CD14-positive monocyte (primary cell): ENCODE data around the gene BTBD9. TPM values are rescaled to one million over a fixed set of nuclear protein-coding genes. Genes with fewer than 3 reads are reported as not detected.
A peak's percentile ranks its signal among the peaks of the same experiment; 100 is the strongest.

ENCODE experiments used
- DNase-seq, 3 donors: peaks; one replicate each; pipeline ENCODE4 v3.0.0-alpha.2; 2011 to 2022
- H2AFZ ChIP-seq: 2 replicates; pipeline ENCODE4 v1.6.0; 2012; ENCODE audit warnings: mild to moderate bottlenecking, low read depth, low read length, inconsistent platforms; ENCODE audit not compliant: insufficient read depth, poor library complexity, severe bottlenecking
- H3K27ac ChIP-seq, 2 donors: 1 replicate in 1 of 2; 2 replicates in 1 of 2; pipeline ENCODE4 v1.5.1; 2012 to 2013; ENCODE audit warnings: low read length in 2 of 2, control low read depth in 1 of 2, inconsistent platforms in 1 of 2, low read depth in 1 of 2, mild to moderate bottlenecking in 1 of 2
- H3K27me3 ChIP-seq, 2 donors: one replicate each; pipeline versions ENCODE4 v1.6.0 to v1.6.1; 2011 to 2013; ENCODE audit warnings: low read length in 2 of 2; ENCODE audit not compliant: control insufficient read depth in 2 of 2, insufficient read depth in 2 of 2
- H3K36me3 ChIP-seq, 2 donors: replicated peaks in 1 of 2; 1 replicate in 1 of 2; 2 replicates in 1 of 2; pipeline versions ENCODE4 v1.5.1 to v1.6.1; 2012 to 2013; ENCODE audit warnings: low read length in 2 of 2, control low read depth in 1 of 2, inconsistent platforms in 1 of 2, mild to moderate bottlenecking in 1 of 2; ENCODE audit not compliant: insufficient read depth in 2 of 2, control insufficient read depth in 1 of 2
- H3K4me1 ChIP-seq, 2 donors: 1 replicate in 1 of 2; 2 replicates in 1 of 2; pipeline versions ENCODE4 v1.5.1 to v1.6.1; 2012 to 2013; ENCODE audit warnings: low read length in 2 of 2, control low read depth in 1 of 2, inconsistent platforms in 1 of 2, mild to moderate bottlenecking in 1 of 2, moderate library complexity in 1 of 2; ENCODE audit not compliant: insufficient read depth in 2 of 2, control insufficient read depth in 1 of 2
- H3K4me2 ChIP-seq: replicated peaks from 2 replicates; pipeline ENCODE3; 2012; ENCODE audit warnings: low read length, moderate library complexity, mild to moderate bottlenecking; ENCODE audit not compliant: poor library complexity, severe bottlenecking; ENCODE audit errors: extremely low read depth
- H3K4me3 ChIP-seq, 3 experiments: fragments of 200-600 bp in 1 of 3; sonication (generic) in 1 of 3; replicated peaks in 1 of 3; 1 replicate in 2 of 3; 2 replicates in 1 of 3; pipeline ENCODE4 v1.5.1; 2011 to 2013; ENCODE audit warnings: low read length in 3 of 3, mild to moderate bottlenecking in 3 of 3, control low read depth in 2 of 3, low read depth in 2 of 3, inconsistent platforms in 1 of 3, moderate library complexity in 1 of 3
- H3K79me2 ChIP-seq: 2 replicates; pipeline ENCODE4 v1.6.0; 2012; ENCODE audit warnings: mild to moderate bottlenecking, control low read depth, inconsistent platforms, low read length, moderate library complexity; ENCODE audit not compliant: insufficient read depth
- H3K9ac ChIP-seq: 2 replicates; pipeline ENCODE4 v1.6.0; 2017; ENCODE audit warnings: low read length, mild to moderate bottlenecking; ENCODE audit not compliant: insufficient read depth, poor library complexity, severe bottlenecking
- H3K9me3 ChIP-seq, 2 donors: replicated peaks in 1 of 2; 1 replicate in 1 of 2; 2 replicates in 1 of 2; pipeline versions ENCODE4 v1.5.1 to v1.6.1; 2012 to 2013; ENCODE audit warnings: low read length in 2 of 2, control low read depth in 1 of 2; ENCODE audit not compliant: control insufficient read depth in 1 of 2, insufficient read depth in 1 of 2
- H4K20me1 ChIP-seq: 2 replicates; pipeline ENCODE4 v1.6.0; 2012; ENCODE audit warnings: mild to moderate bottlenecking, low read length, control low read depth, moderate library complexity; ENCODE audit not compliant: insufficient read depth
- H3K27ac Mint-ChIP-seq, 7 donors: one replicate each; pipeline ENCODE4 v1.8.0; 2020; ENCODE audit warnings: mild to moderate bottlenecking in 7 of 7, mixed read lengths in 7 of 7, moderate library complexity in 6 of 7, inconsistent platforms in 2 of 7
- H3K27me3 Mint-ChIP-seq, 3 donors: one replicate each; pipeline ENCODE4 v1.8.0; 2021 to 2022; ENCODE audit warnings: low read depth in 3 of 3, mild to moderate bottlenecking in 3 of 3, mixed read lengths in 3 of 3, moderate library complexity in 3 of 3, inconsistent platforms in 1 of 3
- H3K36me3 Mint-ChIP-seq, 2 donors: one replicate each; pipeline ENCODE4 v1.8.0; 2020; ENCODE audit warnings: mixed read lengths in 2 of 2, inconsistent platforms in 1 of 2, mild to moderate bottlenecking in 1 of 2
- H3K4me1 Mint-ChIP-seq: one replicate; pipeline ENCODE4 v1.8.0; 2020; ENCODE audit warnings: mild to moderate bottlenecking, mixed read lengths
- H3K4me3 Mint-ChIP-seq, 2 donors: one replicate each; pipeline ENCODE4 v1.8.0; 2020; ENCODE audit warnings: mild to moderate bottlenecking in 2 of 2, mixed read lengths in 2 of 2, moderate library complexity in 1 of 2
- H3K9me3 Mint-ChIP-seq, 7 donors: one replicate each; pipeline ENCODE4 v1.8.0; 2020 to 2022; ENCODE audit warnings: mixed read lengths in 7 of 7, mild to moderate bottlenecking in 6 of 7, moderate library complexity in 6 of 7, inconsistent platforms in 2 of 7
- WGBS: methylation state at CpG from one replicate; pipeline ENCODE4 v1.1.5; 2013; ENCODE audit warnings: missing lambda C conversion rate; ENCODE audit not compliant: insufficient coverage; 5-methylcytosine and 5-hydroxymethylcytosine counted together
- intact Hi-C, 2 donors: fragments of 100-400 bp; cut with micrococcal nuclease; formaldehyde crosslinking; loops; one replicate each; pipeline versions ENCODE4 v1.15.0 to v1.15.1; 2023
- polyA plus RNA-seq, 3 donors: library from polyadenylated mRNA; depleted of rRNA in 1 of 3; unstranded in 2 of 3; stranded (reverse) in 1 of 3; fragments of 300-500 nt in 2 of 3; fragments of >200 nt in 1 of 3; fragmentation: Illumina TruSeq in 2 of 3; gene quantifications; 1 replicate in 2 of 3; 2 replicates in 1 of 3; pipeline ENCODE4 v1.2.3, GENCODE V29; 2012 to 2021
- TF ChIP-seq, protein P1 (sequence below): fragments of 200-600 bp; IDR thresholded peaks from one replicate; pipeline ENCODE4 v1.8.0; 2022; ENCODE audit warnings: antibody characterized with exemption, mild to moderate bottlenecking

The BTBD9 gene
- polyA plus RNA-seq, 3 donors, result 5.2 to 7.5 (median 6.2) TPM

- Histone ChIP-seq H2AFZ (no peak overlapping the region), H3K27me3 (no peaks in the 10 kb centered on the region), H3K4me3 (no peak overlapping the region), H3K9me3 (no peaks in the 10 kb centered on the region), H3K4me1 (peaks cover 31 to 34% of the 10 kb centered on the region in 2 donors), H3K27ac (no peak overlapping the region), H4K20me1 (peaks cover 7% of the 10 kb centered on the region), H3K79me2 (no peaks in the 10 kb centered on the region), H3K36me3 (no peaks in the 10 kb centered on the region), H3K9ac (no peak overlapping the region), H3K4me2 (no peak overlapping the region)
- H3K9me3 Mint-ChIP-seq, result no peaks in the 10 kb centered on the region
- intact Hi-C loops, result no loop called here
- peaks cover 5% of the 10 kb centered on the region for H3K4me1 Mint-ChIP-seq
- DNase-seq, result no peak
- WGBS, result 83% methylated on average over 1 of the region's 1 CpG
- H3K36me3 Mint-ChIP-seq, result peaks cover 0 to 11% of the 10 kb centered on the region in 2 donors
- H3K27me3 Mint-ChIP-seq, result peaks cover 0 to 2% (median 1%) of the 10 kb centered on the region in 3 donors
- TF ChIP-seq, protein P1, sequence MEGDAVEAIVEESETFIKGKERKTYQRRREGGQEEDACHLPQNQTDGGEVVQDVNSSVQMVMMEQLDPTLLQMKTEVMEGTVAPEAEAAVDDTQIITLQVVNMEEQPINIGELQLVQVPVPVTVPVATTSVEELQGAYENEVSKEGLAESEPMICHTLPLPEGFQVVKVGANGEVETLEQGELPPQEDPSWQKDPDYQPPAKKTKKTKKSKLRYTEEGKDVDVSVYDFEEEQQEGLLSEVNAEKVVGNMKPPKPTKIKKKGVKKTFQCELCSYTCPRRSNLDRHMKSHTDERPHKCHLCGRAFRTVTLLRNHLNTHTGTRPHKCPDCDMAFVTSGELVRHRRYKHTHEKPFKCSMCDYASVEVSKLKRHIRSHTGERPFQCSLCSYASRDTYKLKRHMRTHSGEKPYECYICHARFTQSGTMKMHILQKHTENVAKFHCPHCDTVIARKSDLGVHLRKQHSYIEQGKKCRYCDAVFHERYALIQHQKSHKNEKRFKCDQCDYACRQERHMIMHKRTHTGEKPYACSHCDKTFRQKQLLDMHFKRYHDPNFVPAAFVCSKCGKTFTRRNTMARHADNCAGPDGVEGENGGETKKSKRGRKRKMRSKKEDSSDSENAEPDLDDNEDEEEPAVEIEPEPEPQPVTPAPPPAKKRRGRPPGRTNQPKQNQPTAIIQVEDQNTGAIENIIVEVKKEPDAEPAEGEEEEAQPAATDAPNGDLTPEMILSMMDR, result no peak
- H3K4me3 Mint-ChIP-seq, result no peak overlapping the region
- H3K27ac Mint-ChIP-seq, result no peak overlapping the region
These were observed 154.2 kb downstream of the BTBD9 start for GRCh38 chr6:38485488-38485887.

GRCh38 chr6:38484656-38485055, 155.1 kb downstream of the BTBD9 start:
- 100% methylated on average over 2 of the region's 3 CpGs for WGBS
- H3K27ac ChIP-seq, result peak overlapping the region in 1 of 2 donors; percentile 27

More at GRCh38 chr6:38484656-38485055, 155.1 kb downstream of the BTBD9 start:
- no peak for DNase-seq
- intact Hi-C loops, result no loop called here
- H2AFZ ChIP-seq, result no peak overlapping the region
- H3K9me3 ChIP-seq, result no peaks in the 10 kb centered on the region
- Mint-ChIP-seq H3K27ac (no peak overlapping the region), H3K27me3 (peaks cover 0 to 2% (median 1%) of the 10 kb centered on the region in 3 donors), H3K4me3 (no peak overlapping the region), H3K4me1 (peaks cover 13% of the 10 kb centered on the region), H3K36me3 (peaks cover 2 to 4% of the 10 kb centered on the region in 2 donors), H3K9me3 (no peaks in the 10 kb centered on the region)
- no peak overlapping the region for H3K9ac ChIP-seq
- H3K4me1 ChIP-seq, result peaks cover 37 to 43% of the 10 kb centered on the region in 2 donors
- no peak overlapping the region for H3K4me3 ChIP-seq
- no peaks in the 10 kb centered on the region for H3K36me3 ChIP-seq
- H3K79me2 ChIP-seq, result no peaks in the 10 kb centered on the region
- peaks cover 7% of the 10 kb centered on the region for H4K20me1 ChIP-seq
- H3K27me3 ChIP-seq, result no peaks in the 10 kb centered on the region
- no peak overlapping the region for H3K4me2 ChIP-seq
- TF ChIP-seq, protein P1, result no peak
